Activated CD8-positive, alpha-beta T cell treated with anti-CD3 and anti-CD28 coated beads for 36 hours (primary cell): Measurements from ENCODE around the gene CARD9. TPM values are rescaled to one million over a fixed set of nuclear protein-coding genes. Genes with fewer than 3 reads are reported as not detected.

Experiments
- ATAC-seq: fragments of 200-7000 bp; cut with Tn5 transposase; one replicate; pipeline ENCODE4 v1.10.0; 2021; ENCODE audit warnings: mild to moderate bottlenecking, moderate library complexity
- CTCF ChIA-PET: fragments of 350-600 bp; sonication (Branson Sonifier 250); formaldehyde crosslinking; loops from one replicate; lab custom pipeline; 2021; ENCODE audit warnings: antibody characterized with exemption; lab: Charles Lee
- POLR2A ChIA-PET: fragments of 350-600 bp; sonication (Branson Sonifier 250); formaldehyde crosslinking; loops from one replicate; lab custom pipeline; 2021; ENCODE audit warnings: antibody characterized with exemption; lab: Charles Lee
- DNase-seq: peaks from one replicate; pipeline ENCODE4 v3.0.0-alpha.2; 2020
- H3K27ac Mint-ChIP-seq: one replicate; pipeline ENCODE4 v1.8.0; 2021; ENCODE audit warnings: mild to moderate bottlenecking, mixed read lengths
- H3K27me3 Mint-ChIP-seq: one replicate; pipeline ENCODE4 v1.8.0; 2021; ENCODE audit warnings: mixed read lengths
- H3K36me3 Mint-ChIP-seq: one replicate; pipeline ENCODE4 v1.8.0; 2021; ENCODE audit warnings: low read depth, mixed read lengths
- H3K4me1 Mint-ChIP-seq: one replicate; pipeline ENCODE4 v1.8.0; 2021; ENCODE audit warnings: low read depth, mixed read lengths
- H3K4me3 Mint-ChIP-seq: one replicate; pipeline ENCODE4 v1.8.0; 2021; ENCODE audit warnings: mild to moderate bottlenecking, moderate library complexity, mixed read lengths
- H3K9me3 Mint-ChIP-seq: one replicate; pipeline ENCODE4 v1.8.0; 2021; ENCODE audit warnings: mixed read lengths
- CTCF ChIP-seq: fragments of 200-600 bp; IDR thresholded peaks from one replicate; pipeline ENCODE4 v1.8.0; 2022; ENCODE audit warnings: antibody characterized with exemption, mild to moderate bottlenecking
- intact Hi-C: fragments of 100-400 bp; cut with micrococcal nuclease; formaldehyde crosslinking; loops from one replicate; pipeline ENCODE4 v1.10.0; 2022
- total RNA-seq, 2 experiments: library from RNA; stranded (reverse); gene quantifications; one replicate each; pipeline ENCODE4 v1.2.3, GENCODE V29; 2021

CARD9 gene
- total RNA-seq, 2 experiments from 2014 or later: 6.8 to 7.1 TPM

DNA sequence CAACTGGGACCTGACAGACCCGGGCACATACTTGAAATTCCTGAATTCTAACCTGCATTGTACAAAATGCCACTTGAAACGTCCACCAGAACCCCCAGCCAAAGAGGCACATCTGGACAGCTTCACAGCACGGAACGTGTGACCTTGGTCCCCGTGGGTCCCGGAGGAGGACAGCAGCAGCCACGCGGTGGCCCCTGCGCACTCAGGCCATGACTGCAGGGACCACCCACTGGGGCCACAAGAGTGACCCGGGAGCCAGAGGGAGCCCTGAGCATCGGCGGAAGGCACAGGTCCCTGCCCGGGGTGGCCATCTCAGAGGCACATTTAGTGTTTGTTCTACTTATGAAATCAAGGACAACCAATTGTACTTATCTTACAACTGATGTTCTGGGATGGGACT is 28.6 kb upstream of the CARD9 start:
- Mint-ChIP-seq H3K4me3 (no peak overlapping the region), H3K4me1 (peaks cover 58% of the 10 kb centered on the region), H3K36me3 (peaks cover 58% of the 10 kb centered on the region), H3K27ac (peak overlapping the region; percentile 77), H3K27me3 (no peaks in the 10 kb centered on the region), H3K9me3 (no peaks in the 10 kb centered on the region)
- POLR2A ChIA-PET: interaction anchor here (1.1 to 2.0 kb wide), 4 partner anchors 7 to 39 kb away, joined by 3 to 16 read pairs (median 4); partner anchors contain the start of genes ENTR1 and PMPCA
- no peak for TF ChIP-seq CTCF
- ATAC-seq (no peak), DNase-seq (no peak)
- intact Hi-C loops: loop anchor here (10.0 kb wide), 1 partner anchor 87 kb away; no protein-coding TSS in a partner anchor
- CTCF ChIA-PET: interaction anchor here (1.0 to 2.4 kb wide), 5 partner anchors 13 to 89 kb away, joined by 3 to 8 read pairs (median 5); partner anchors contain the start of gene DNLZ

GRCh38 chr9:136401173-136401922 is 27.9 kb upstream of the CARD9 start:
- DNase-seq (no peak), ATAC-seq (no peak)
- Mint-ChIP-seq H3K4me1 (peaks cover 54% of the 10 kb centered on the region), H3K9me3 (no peaks in the 10 kb centered on the region), H3K27me3 (no peaks in the 10 kb centered on the region), H3K27ac (peak overlapping the region; percentile 77), H3K4me3 (peak overlapping the region; percentile 17), H3K36me3 (peaks cover 55% of the 10 kb centered on the region)
- POLR2A ChIA-PET: interaction anchor here (0.8 to 2.0 kb wide), 9 partner anchors 8 to 89 kb away, joined by 3 to 16 read pairs (median 3); partner anchors contain the start of genes DNLZ, ENTR1 and PMPCA
- intact Hi-C loops: loop anchor here (10.0 kb wide), 1 partner anchor 87 kb away; no protein-coding TSS in a partner anchor
- TF ChIP-seq CTCF: no peak
- CTCF ChIA-PET: interaction anchor here (0.8 to 2.9 kb wide), 11 partner anchors 9 to 89 kb away, joined by 3 to 21 read pairs (median 5); partner anchors contain the start of genes DNLZ, ENTR1, INPP5E and PMPCA

DNA sequence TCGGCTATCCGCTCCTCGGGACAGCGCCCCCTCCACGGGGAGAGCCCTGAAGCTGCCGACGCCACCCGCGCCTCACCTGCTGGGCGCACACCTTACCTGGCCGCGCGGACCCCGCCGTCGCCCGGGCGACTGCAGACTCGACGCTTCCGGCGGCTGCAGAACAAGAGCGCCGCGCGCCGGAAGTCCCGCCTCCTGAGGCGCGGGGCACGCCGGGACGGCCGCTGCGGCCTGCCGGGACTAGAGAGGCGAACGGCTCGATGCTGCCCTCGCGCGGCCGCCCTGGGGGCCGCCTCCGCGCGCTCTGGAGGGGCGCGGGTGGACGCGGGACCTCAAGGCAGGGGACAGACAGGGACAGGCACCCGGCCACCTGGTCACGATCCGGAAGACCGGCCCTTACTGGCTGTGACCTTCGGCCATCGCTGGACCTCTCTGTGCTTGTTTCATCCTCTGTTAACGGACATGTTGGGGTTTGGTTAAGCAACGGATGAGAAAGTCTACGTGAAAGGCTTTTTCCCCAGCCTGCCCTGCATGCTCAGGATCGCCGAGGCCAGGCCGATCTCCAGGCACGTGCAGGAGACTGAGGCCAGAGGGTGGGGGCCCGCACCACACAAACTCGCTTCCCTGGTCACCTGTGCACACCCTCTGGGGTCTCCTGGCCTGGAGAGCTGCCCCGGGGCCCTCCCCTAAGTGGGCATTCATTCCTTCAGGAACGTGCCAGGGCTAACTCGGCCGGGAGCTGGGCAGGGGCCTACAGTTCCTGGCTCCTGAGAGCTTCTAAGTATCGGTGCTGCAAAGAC is 26.8 kb upstream of the CARD9 start, which contains the start of gene SNAPC4:
Gene SNAPC4 (minus strand): TSS at position 133 of the 797 bp plus-strand sequence. CDS start 1,742 bp downstream, outside the sequence.
- H3K36me3 Mint-ChIP-seq: peaks cover 52% of the 10 kb centered on the region
- H3K4me1 Mint-ChIP-seq: peaks cover 47% of the 10 kb centered on the region
- TF ChIP-seq CTCF: peak; percentile 94
- no peaks in the 10 kb centered on the region for H3K9me3 Mint-ChIP-seq
- DNase-seq: peak; percentile 87
- peak within 1 kb of the TSS; percentile 79 for H3K27ac Mint-ChIP-seq
- ChIA-PET POLR2A (interaction anchor here (0.8 to 2.0 kb wide), 6 partner anchors 9 to 88 kb away, joined by 3 to 16 read pairs (median 4); partner anchors contain the start of genes DNLZ, ENTR1 and PMPCA), CTCF (interaction anchor here (0.8 to 2.9 kb wide), 10 partner anchors 10 to 88 kb away, joined by 3 to 21 read pairs (median 3); partner anchors contain the start of genes DNLZ, ENTR1, INPP5E and PMPCA)
- intact Hi-C loops: loop anchor here (10.0 kb wide), 1 partner anchor 85 kb away; no protein-coding TSS in a partner anchor
- peak within 1 kb of the TSS; percentile 87 for H3K4me3 Mint-ChIP-seq
- no peaks in the 10 kb centered on the region for H3K27me3 Mint-ChIP-seq
- peak; percentile 64 for ATAC-seq

DNA sequence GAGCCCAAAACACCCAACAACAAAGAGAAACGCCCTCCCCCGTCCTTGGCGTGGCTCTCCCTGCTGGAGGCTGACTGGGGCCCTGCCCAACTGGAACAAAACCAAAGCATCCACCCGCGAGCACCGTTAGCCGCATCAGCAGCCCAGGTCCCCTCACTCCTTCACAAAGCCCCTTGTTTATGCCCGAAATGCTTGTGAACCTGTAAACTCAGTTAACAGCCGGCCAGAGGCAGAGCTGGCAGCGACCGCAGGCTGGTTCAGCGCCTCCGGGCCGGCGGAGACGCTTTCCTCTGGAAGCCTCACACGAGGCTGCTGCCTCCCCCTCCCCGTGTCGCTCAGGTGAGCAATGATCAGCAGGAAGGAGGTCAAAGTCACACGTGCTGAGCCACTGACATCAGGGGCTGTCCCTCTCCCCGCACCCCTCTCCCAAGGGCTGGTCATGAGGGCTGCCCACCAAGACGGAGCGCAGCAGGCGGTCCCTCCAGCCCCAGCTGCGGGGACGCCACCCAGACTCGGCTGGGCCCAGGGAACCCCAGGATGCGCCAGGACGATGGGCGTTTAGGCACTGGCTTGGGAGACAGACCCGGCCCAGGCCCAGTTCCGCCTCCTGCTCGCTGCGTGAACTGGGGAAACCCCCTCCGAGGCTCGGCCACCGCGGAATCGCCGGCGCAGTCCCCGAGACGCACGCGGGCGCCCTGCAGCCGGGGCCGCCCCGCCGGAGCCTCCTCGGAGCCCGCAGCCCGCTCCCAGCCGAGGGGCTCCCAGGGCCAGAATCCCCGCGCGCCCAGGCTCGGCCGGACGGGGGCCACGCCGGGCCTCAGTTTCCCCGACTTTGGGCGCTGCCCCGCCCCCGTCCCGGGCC is 25.9 kb upstream of the CARD9 start:
- CTCF ChIA-PET: interaction anchor here (0.7 to 2.9 kb wide), 4 partner anchors 10 to 86 kb away, joined by 3 to 21 read pairs (median 4); partner anchors contain the start of genes DNLZ, ENTR1 and PMPCA
- H3K4me3 Mint-ChIP-seq: peak overlapping the region; percentile 87

More for the DNA sequence above, 25.9 kb upstream of the CARD9 start:
- peaks cover 40% of the 10 kb centered on the region for H3K4me1 Mint-ChIP-seq
- H3K36me3 Mint-ChIP-seq: peaks cover 57% of the 10 kb centered on the region
- ATAC-seq: no peak
- intact Hi-C loops: loop anchor here (10.0 kb wide), 1 partner anchor 85 kb away; no protein-coding TSS in a partner anchor
- H3K27ac Mint-ChIP-seq: peak overlapping the region; percentile 79
- POLR2A ChIA-PET: interaction anchor here (0.6 to 1.8 kb wide), 7 partner anchors 9 to 88 kb away, joined by 3 to 5 read pairs (median 5); no protein-coding TSS in a partner anchor
- no peaks in the 10 kb centered on the region for H3K27me3 Mint-ChIP-seq
- no peak for TF ChIP-seq CTCF
- DNase-seq: peak; percentile 48
- H3K9me3 Mint-ChIP-seq: no peaks in the 10 kb centered on the region
